ENCODE results near the gene PRKN.

- TF ChIP-seq CTCF (IDR thresholded peaks at IDR 0.05; ENCODE audit: insufficient read depth, low read length) = no peak
- TF ChIP-seq GABPA (IDR thresholded peaks at IDR 0.05; ENCODE audit: low read depth) = no peak
- TF ChIP-seq REST (IDR thresholded peaks at IDR 0.05; ENCODE audit: insufficient replicate concordance, low read depth) = no peak
Observed at GRCh38 chr6:161544801-161545480, 1182.6 kb downstream of the PRKN start.
